IMR-90 (cell line): ENCODE data around the gene PSG5.
"Not testable (repeated sequence)": the region's sequence is repeated elsewhere in the genome, so short reads cannot be mapped to it uniquely, and the experiment has no call there.

Experiments used
- BHLHE40 ChIP-seq: fragments of 150-350 bp; IDR thresholded peaks from 2 replicates; pipeline ENCODE4 v1.6.1; 2016; ENCODE audit warnings: mild to moderate bottlenecking, low read depth, low read length
- CEBPB ChIP-seq: IDR thresholded peaks from 2 replicates; pipeline ENCODE4 v1.6.1; 2012; ENCODE audit warnings: low read depth, low read length, improper control_type of control experiment
- CTCF ChIP-seq: conservative IDR thresholded peaks from 2 replicates; pipeline ENCODE4 v1.5.1; 2012; ENCODE audit warnings: mild to moderate bottlenecking, low read depth, low read length, improper control_type of control experiment
- ELK1 ChIP-seq: fragments of 150-350 bp; IDR thresholded peaks from 2 replicates; pipeline ENCODE4 v1.6.1; 2016; ENCODE audit warnings: low read depth, mild to moderate bottlenecking, low read length, moderate library complexity, borderline replicate concordance
- FOS ChIP-seq: fragments of 150-350 bp; IDR thresholded peaks from 2 replicates; pipeline ENCODE4 v1.6.1; 2016; ENCODE audit warnings: low read depth, low read length
- MAFK ChIP-seq: IDR thresholded peaks from 2 replicates; pipeline ENCODE4 v1.6.1; 2012; ENCODE audit warnings: low read depth, low read length, improper control_type of control experiment
- MAZ ChIP-seq: IDR thresholded peaks from 2 replicates; pipeline ENCODE4 v1.6.1; 2012; ENCODE audit warnings: low read depth, mild to moderate bottlenecking, low read length, improper control_type of control experiment, moderate library complexity, borderline replicate concordance
- POLR2A ChIP-seq: IDR thresholded peaks from 2 replicates; pipeline ENCODE4 v1.6.1; 2012; ENCODE audit warnings: mild to moderate bottlenecking, low read depth, low read length
- RAD21 ChIP-seq: IDR thresholded peaks from 2 replicates; pipeline ENCODE4 v1.6.1; 2012; ENCODE audit warnings: low read length, improper control_type of control experiment
- RCOR1 ChIP-seq: IDR thresholded peaks from 2 replicates; pipeline ENCODE4 v1.6.1; 2012; ENCODE audit warnings: mild to moderate bottlenecking, low read length, improper control_type of control experiment; ENCODE audit not compliant: insufficient replicate concordance
- RFX5 ChIP-seq: IDR thresholded peaks from 2 replicates; pipeline ENCODE4 v1.8.0; 2012; ENCODE audit warnings: low read depth, mild to moderate bottlenecking, low read length, moderate library complexity
- SMC3 ChIP-seq: fragments of 150-350 bp; IDR thresholded peaks from 2 replicates; pipeline ENCODE4 v1.6.1; 2016; ENCODE audit warnings: low read depth, mild to moderate bottlenecking, antibody characterized with exemption, low read length, moderate library complexity

GRCh38 chr19:43221891-43222290, 35.6 kb upstream of the PSG5 start:
- TF ChIP-seq CEBPB, CTCF, MAZ, RCOR1, ELK1, POLR2A, BHLHE40, RFX5, SMC3, RAD21, FOS, MAFK: not testable (repeated sequence)
